Measurements from ENCODE around the gene RFX3.

RFX3 gene

GRCh38 chr9:3238236-3238635 lies 287.6 kb downstream of the RFX3 start:
- DNase-seq (ENCODE audit: low read depth), result no peak
- no peak overlapping the region for H3K4me3 ChIP-seq (replicated peaks; ENCODE audit: low read depth, low read length)
- TF ChIP-seq, protein P1, sequence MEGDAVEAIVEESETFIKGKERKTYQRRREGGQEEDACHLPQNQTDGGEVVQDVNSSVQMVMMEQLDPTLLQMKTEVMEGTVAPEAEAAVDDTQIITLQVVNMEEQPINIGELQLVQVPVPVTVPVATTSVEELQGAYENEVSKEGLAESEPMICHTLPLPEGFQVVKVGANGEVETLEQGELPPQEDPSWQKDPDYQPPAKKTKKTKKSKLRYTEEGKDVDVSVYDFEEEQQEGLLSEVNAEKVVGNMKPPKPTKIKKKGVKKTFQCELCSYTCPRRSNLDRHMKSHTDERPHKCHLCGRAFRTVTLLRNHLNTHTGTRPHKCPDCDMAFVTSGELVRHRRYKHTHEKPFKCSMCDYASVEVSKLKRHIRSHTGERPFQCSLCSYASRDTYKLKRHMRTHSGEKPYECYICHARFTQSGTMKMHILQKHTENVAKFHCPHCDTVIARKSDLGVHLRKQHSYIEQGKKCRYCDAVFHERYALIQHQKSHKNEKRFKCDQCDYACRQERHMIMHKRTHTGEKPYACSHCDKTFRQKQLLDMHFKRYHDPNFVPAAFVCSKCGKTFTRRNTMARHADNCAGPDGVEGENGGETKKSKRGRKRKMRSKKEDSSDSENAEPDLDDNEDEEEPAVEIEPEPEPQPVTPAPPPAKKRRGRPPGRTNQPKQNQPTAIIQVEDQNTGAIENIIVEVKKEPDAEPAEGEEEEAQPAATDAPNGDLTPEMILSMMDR (IDR thresholded peaks at IDR 0.05; ENCODE audit: low read length, missing control alignments), result no peak

DNA sequence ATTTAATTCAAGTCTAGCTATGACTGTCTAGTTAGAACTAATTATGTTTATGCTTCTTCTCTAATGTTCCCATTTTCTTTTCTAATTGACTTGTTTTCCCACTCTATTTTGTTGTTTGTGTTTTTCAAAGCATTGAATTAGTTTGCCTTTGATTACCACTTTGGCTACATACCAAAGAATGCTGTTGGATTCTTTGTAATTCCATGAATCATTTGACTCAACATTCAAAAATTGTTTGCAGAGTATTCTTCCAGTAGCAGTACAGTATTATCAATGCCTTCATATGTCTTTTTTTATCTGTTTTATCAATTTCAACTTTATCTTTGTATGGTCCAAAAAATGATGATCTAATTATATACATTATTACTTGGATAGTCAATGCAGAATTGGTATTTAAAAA lies 288.7 kb downstream of the RFX3 start:
- no peak overlapping the region for H3K4me3 ChIP-seq (replicated peaks; ENCODE audit: low read depth, low read length)
- DNase-seq (ENCODE audit: low read depth), result no peak
- TF ChIP-seq, protein P1 (IDR thresholded peaks at IDR 0.05; ENCODE audit: low read length, missing control alignments), result no peak

GRCh38 chr9:3235497-3235896 lies 290.3 kb downstream of the RFX3 start:
- TF ChIP-seq, protein P1 (IDR thresholded peaks at IDR 0.05; ENCODE audit: low read length, missing control alignments), result no peak
- peak; percentile 13 for DNase-seq (ENCODE audit: low read depth)
- no peak overlapping the region for H3K4me3 ChIP-seq (replicated peaks; ENCODE audit: low read depth, low read length)

DNA sequence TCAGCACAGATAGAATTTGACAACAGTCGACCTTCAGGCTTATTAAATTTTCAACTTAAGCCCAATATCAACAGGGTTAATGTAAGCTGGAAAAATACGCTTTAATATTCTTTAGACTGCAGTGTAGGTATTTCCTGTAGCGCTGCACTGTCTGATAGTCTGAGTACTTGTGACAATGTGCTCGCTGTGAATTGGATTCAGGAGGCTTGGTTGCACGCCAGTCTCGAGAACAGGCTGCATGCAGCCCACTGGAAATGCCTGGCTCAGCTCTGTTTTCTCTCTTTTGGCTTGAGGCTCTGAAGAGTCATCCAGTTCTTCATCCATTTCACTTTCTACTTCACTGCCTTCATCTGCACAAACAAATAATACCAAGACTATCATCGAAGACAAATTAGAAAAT lies 300.9 kb downstream of the RFX3 start:
- TF ChIP-seq, protein P1 (IDR thresholded peaks at IDR 0.05; ENCODE audit: low read length, missing control alignments), result no peak
- peak; percentile 24 for DNase-seq (ENCODE audit: low read depth)
- H3K4me3 ChIP-seq (replicated peaks; ENCODE audit: low read depth, low read length), result no peak overlapping the region

GRCh38 chr9:3215658-3216057 lies 310.1 kb downstream of the RFX3 start:
- no peak overlapping the region for H3K4me3 ChIP-seq (replicated peaks; ENCODE audit: low read depth, low read length)
- TF ChIP-seq, protein P1 (IDR thresholded peaks at IDR 0.05; ENCODE audit: low read length, missing control alignments), result no peak
- DNase-seq (ENCODE audit: low read depth), result no peak

- TF ChIP-seq, protein P1 (IDR thresholded peaks at IDR 0.05; ENCODE audit: low read length, missing control alignments), result no peak
- DNase-seq (ENCODE audit: low read depth), result no peak
- no peak overlapping the region for H3K4me3 ChIP-seq (replicated peaks; ENCODE audit: low read depth, low read length)
Observed at GRCh38 chr9:3214741-3215140, 311.1 kb downstream of the RFX3 start.

DNA sequence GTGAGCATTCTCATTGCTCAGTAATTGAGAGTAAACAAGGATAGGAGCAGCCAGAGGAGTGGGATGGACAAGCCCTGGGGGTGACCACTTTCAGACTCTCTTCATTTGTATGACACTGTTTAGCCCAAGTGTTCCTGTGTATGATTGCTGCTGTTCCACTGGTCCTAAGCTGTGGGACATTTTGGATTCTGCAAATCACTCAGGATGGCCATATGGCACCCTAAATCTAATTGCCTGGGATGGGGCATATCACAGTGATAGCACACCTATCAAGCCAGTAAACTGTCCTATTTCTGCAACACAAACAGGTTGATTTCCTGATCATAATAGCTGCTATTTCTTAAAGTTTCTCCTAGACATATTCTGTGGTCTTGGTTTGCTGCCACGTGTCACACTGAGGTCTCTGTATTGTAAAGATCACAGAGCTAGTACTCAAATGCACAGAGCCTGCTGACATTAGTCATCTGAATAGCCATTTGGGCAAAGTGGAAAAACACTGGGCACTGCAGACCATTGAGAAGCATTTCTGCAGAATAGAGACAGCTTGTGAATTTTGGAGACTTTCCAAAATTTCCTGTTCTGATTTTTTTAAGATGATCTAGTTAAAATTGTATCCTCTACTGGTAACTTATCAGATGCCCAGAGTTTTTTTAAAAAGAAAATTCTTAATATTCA lies 320.2 kb downstream of the RFX3 start:
- TF ChIP-seq, protein P1 (IDR thresholded peaks at IDR 0.05; ENCODE audit: low read length, missing control alignments), result no peak
- H3K4me3 ChIP-seq (replicated peaks; ENCODE audit: low read depth, low read length), result no peak overlapping the region
- DNase-seq (ENCODE audit: low read depth), result no peak
